ENCODE results near the gene KREMEN1.

KREMEN1 gene

GRCh38 chr22:29128891-29129807 is 56.3 kb downstream of the KREMEN1 start:
- no peak for DNase-seq (ENCODE audit: low read depth, low spot score)

- DNase-seq (ENCODE audit: low read depth, low spot score), result no peak
These were observed 56.9 kb downstream of the KREMEN1 start for GRCh38 chr22:29129808-29130140.

GRCh38 chr22:29130476-29130875 is 57.6 kb downstream of the KREMEN1 start:
- peak; percentile 68 for DNase-seq (ENCODE audit: low read depth, low spot score)

- no peak for DNase-seq (ENCODE audit: low read depth, low spot score)
These were observed 60.8 kb downstream of the KREMEN1 start for GRCh38 chr22:29133603-29134133.

GRCh38 chr22:29134448-29134847 is 61.6 kb downstream of the KREMEN1 start:
- DNase-seq (ENCODE audit: low read depth, low spot score), result no peak

GRCh38 chr22:29136782-29137700 is 64.2 kb downstream of the KREMEN1 start:
- DNase-seq (ENCODE audit: low read depth, low spot score), result no peak

- no peak for DNase-seq (ENCODE audit: low read depth, low spot score)
These were observed 65.9 kb downstream of the KREMEN1 start for GRCh38 chr22:29138556-29139305.

GRCh38 chr22:29139965-29140782 is 67.3 kb downstream of the KREMEN1 start:
- peak; percentile 70 for DNase-seq (ENCODE audit: low read depth, low spot score)

GRCh38 chr22:29141078-29141688 is 68.3 kb downstream of the KREMEN1 start:
- DNase-seq (ENCODE audit: low read depth, low spot score), result no peak

GRCh38 chr22:29142116-29142515 is 69.3 kb downstream of the KREMEN1 start:
- no peak for DNase-seq (ENCODE audit: low read depth, low spot score)

GRCh38 chr22:29143941-29144785 is 71.3 kb downstream of the KREMEN1 start:
- no peak for DNase-seq (ENCODE audit: low read depth, low spot score)

- DNase-seq (ENCODE audit: low read depth, low spot score), result no peak
These were observed 71.9 kb downstream of the KREMEN1 start for GRCh38 chr22:29144786-29145160.

- no peak for DNase-seq (ENCODE audit: low read depth, low spot score)
These were observed 72.7 kb downstream of the KREMEN1 start for GRCh38 chr22:29145321-29146072.

GRCh38 chr22:29146091-29146560 is 73.3 kb downstream of the KREMEN1 start:
- no peak for DNase-seq (ENCODE audit: low read depth, low spot score)

GRCh38 chr22:29146771-29147170 is 73.9 kb downstream of the KREMEN1 start:
- DNase-seq (ENCODE audit: low read depth, low spot score), result no peak

- no peak for DNase-seq (ENCODE audit: low read depth, low spot score)
These were observed 74.6 kb downstream of the KREMEN1 start for GRCh38 chr22:29147331-29147899.

- no peak for DNase-seq (ENCODE audit: low read depth, low spot score)
These were observed 75.2 kb downstream of the KREMEN1 start for GRCh38 chr22:29148036-29148435.

- DNase-seq (ENCODE audit: low read depth, low spot score), result no peak
These were observed 76.0 kb downstream of the KREMEN1 start for GRCh38 chr22:29148826-29149225.

Measured in ELF-1 (cell line).